Thyroid gland (tissue), 4 donors: Measurements from ENCODE around the gene CAV3. TPM values are rescaled to one million over a fixed set of nuclear protein-coding genes. Genes with fewer than 3 reads are reported as not detected.
"Not testable (repeated sequence)": the region's sequence is repeated elsewhere in the genome, so short reads cannot be mapped to it uniquely, and the experiment has no call there.

Source experiments
- DNase-seq, 2 donors: peaks; one replicate each; pipeline ENCODE4 v3.0.0-alpha.2; 2019
- H3K27ac ChIP-seq, 3 donors: fragments of 200-600 bp; sonication (generic); 1 replicate in 2 of 3; 2 replicates in 1 of 3; pipeline ENCODE4 v1.5.1; 2016 to 2019; ENCODE audit warnings: mild to moderate bottlenecking in 1 of 3, moderate library complexity in 1 of 3
- H3K27me3 ChIP-seq: fragments of 200-600 bp; sonication (generic); one replicate; pipeline ENCODE4 v1.5.1; 2019
- H3K36me3 ChIP-seq, 2 donors: fragments of 200-600 bp; sonication (generic); one replicate each; pipeline ENCODE4 v1.5.1; 2016 to 2019
- H3K4me1 ChIP-seq, 2 donors: fragments of 200-600 bp; sonication (generic); one replicate each; pipeline ENCODE4 v1.5.1; 2017 to 2019
- H3K4me3 ChIP-seq, 3 donors: fragments of 200-600 bp; sonication (generic); replicated peaks in 1 of 3; 1 replicate in 2 of 3; 2 replicates in 1 of 3; pipeline ENCODE4 v1.5.1; 2016; ENCODE audit warnings: mild to moderate bottlenecking in 1 of 3
- H3K9me3 ChIP-seq: fragments of 200-600 bp; sonication (generic); one replicate; pipeline ENCODE4 v1.5.1; 2017
- CTCF ChIP-seq, 6 experiments: fragments of 200-600 bp in 3 of 6; fragments of 450-650 bp in 3 of 6; sonication (generic) in 3 of 6; IDR thresholded peaks; one replicate each; pipeline ENCODE4 v1.5.1; 2016 to 2019; ENCODE audit warnings: antibody characterized with exemption in 6 of 6, mild to moderate bottlenecking in 2 of 6, inconsistent platforms in 1 of 6, moderate library complexity in 1 of 6
- POLR2A ChIP-seq, 2 donors: fragments of 450-650 bp; IDR thresholded peaks; one replicate each; pipeline ENCODE4 v1.6.1; 2017; ENCODE audit warnings: antibody characterized with exemption in 2 of 2, mild to moderate bottlenecking in 2 of 2, moderate library complexity in 1 of 2
- WGBS, 2 donors: methylation state at CpG; one replicate each; pipeline ENCODE4 v1.1.5; 2017; 5-methylcytosine and 5-hydroxymethylcytosine counted together
- intact Hi-C: fragments of 100-400 bp; cut with DNase I; formaldehyde crosslinking; loops from one replicate; pipeline ENCODE4 v1.15.1; 2023
- total RNA-seq, 4 donors: library from RNA; depleted of rRNA; stranded (reverse); fragments of >200 nt; gene quantifications; one replicate each; pipeline ENCODE4 v1.2.3, GENCODE V29; 2016

The CAV3 gene
- total RNA-seq, 4 donors from 2014 or later, result not detected

GRCh38 chr3:8709801-8710507 is 23.6 kb upstream of the CAV3 start:
- WGBS, 2 donors, result 59 to 69% methylated on average over 8 of the region's 8 CpGs
- no peak overlapping the region for H3K27ac ChIP-seq
- intact Hi-C loops, result no loop called here

GRCh38 chr3:8712045-8712907 is 21.3 kb upstream of the CAV3 start:
- DNase-seq, result no peak
- Histone ChIP-seq H3K27ac (no peak overlapping the region), H3K9me3 (no peaks in the 10 kb centered on the region), H3K36me3 (no peaks in the 10 kb centered on the region), H3K4me1 (no peaks in the 10 kb centered on the region), H3K4me3 (no peak overlapping the region), H3K27me3 (no peaks in the 10 kb centered on the region)
- no peak for TF ChIP-seq POLR2A (IDR thresholded peaks at IDR 0.05)
- TF ChIP-seq CTCF (IDR thresholded peaks at IDR 0.05), result no peak
- intact Hi-C loops, result no loop called here
- 60% methylated on average over 8 to 9 of the region's 9 CpGs for WGBS, 2 donors

More at GRCh38 chr3:8709801-8710507, 23.6 kb upstream of the CAV3 start:
- no peaks in the 10 kb centered on the region for H3K36me3 ChIP-seq
- no peaks in the 10 kb centered on the region for H3K4me1 ChIP-seq
- H3K4me3 ChIP-seq, result no peak overlapping the region
- H3K27me3 ChIP-seq, result no peaks in the 10 kb centered on the region
- DNase-seq, result no peak
- TF ChIP-seq CTCF (IDR thresholded peaks at IDR 0.05) (no peak), POLR2A (IDR thresholded peaks at IDR 0.05) (no peak)
- H3K9me3 ChIP-seq, result no peaks in the 10 kb centered on the region

- intact Hi-C loops, result no loop called here
- H3K36me3 ChIP-seq, result no peaks in the 10 kb centered on the region
- H3K4me1 ChIP-seq, result no peaks in the 10 kb centered on the region
- H3K4me3 ChIP-seq, result no peak overlapping the region
- 88 to 92% methylated on average over 2 of the region's 2 CpGs for WGBS, 2 donors
- DNase-seq, result no peak
- no peaks in the 10 kb centered on the region for H3K9me3 ChIP-seq
- no peak overlapping the region for H3K27ac ChIP-seq
- H3K27me3 ChIP-seq, result no peaks in the 10 kb centered on the region
- TF ChIP-seq CTCF (IDR thresholded peaks at IDR 0.05) (no peak), POLR2A (IDR thresholded peaks at IDR 0.05) (no peak)
Observed at GRCh38 chr3:8712908-8713255, 20.7 kb upstream of the CAV3 start.

- no peaks in the 10 kb centered on the region for H3K36me3 ChIP-seq
- DNase-seq, result no peak
- no peaks in the 10 kb centered on the region for H3K9me3 ChIP-seq
- no peaks in the 10 kb centered on the region for H3K27me3 ChIP-seq
- no peaks in the 10 kb centered on the region for H3K4me1 ChIP-seq
- no peak overlapping the region for H3K27ac ChIP-seq
- WGBS, 2 donors, result 81% methylated on average over 14 of the region's 14 CpGs
- intact Hi-C loops, result no loop called here
- TF ChIP-seq POLR2A (IDR thresholded peaks at IDR 0.05) (no peak), CTCF (IDR thresholded peaks at IDR 0.05) (no peak)
- no peak overlapping the region for H3K4me3 ChIP-seq
Observed at GRCh38 chr3:8713901-8714759, 19.5 kb upstream of the CAV3 start.

GRCh38 chr3:8715757-8716156 is 17.8 kb upstream of the CAV3 start:
- H3K9me3 ChIP-seq, intact Hi-C loops, DNase-seq, H3K27me3 ChIP-seq, H3K4me3 ChIP-seq, H3K36me3 ChIP-seq, H3K4me1 ChIP-seq, H3K27ac ChIP-seq: not testable (repeated sequence)
- 89 to 92% methylated on average over 12 of the region's 12 CpGs for WGBS, 2 donors
